GM21825 (cell line): ENCODE measurements around the gene NUDT17.

Experiments
- ATAC-seq: cut with Tn5 transposase; IDR thresholded peaks from one replicate; pipeline ENCODE4 v1.9.1; 2021; ENCODE audit warnings: mild to moderate bottlenecking, moderate library complexity; ENCODE audit not compliant: unreplicated experiment

Gene NUDT17

GRCh38 chr1:145846201-145846612, 777 bp downstream of the NUDT17 start:
- no peak for ATAC-seq

- no peak for ATAC-seq
Measured at GRCh38 chr1:145847827-145848226, 2.4 kb downstream of the NUDT17 start.

GRCh38 chr1:145849356-145850160, 4.1 kb downstream of the NUDT17 start:
- ATAC-seq, result no peak

GRCh38 chr1:145855426-145855948, 10.1 kb downstream of the NUDT17 start:
- no peak for ATAC-seq

- ATAC-seq, result no peak
Measured at GRCh38 chr1:145857170-145857569, 11.7 kb downstream of the NUDT17 start.

GRCh38 chr1:145858238-145858900, 12.9 kb downstream of the NUDT17 start:
- ATAC-seq, result peak; percentile 10

- ATAC-seq, result peak; percentile 87
Measured at GRCh38 chr1:145858901-145859490, 13.6 kb downstream of the NUDT17 start, which contains the start of gene PIAS3. Gene PIAS3 (minus strand): TSS chr1:145859081. CDS start chr1:145858990, 91 bp downstream.

- peak; percentile 69 for ATAC-seq
Measured at GRCh38 chr1:145859491-145860023, 14.1 kb downstream of the NUDT17 start.

- ATAC-seq, result no peak
Measured at GRCh38 chr1:145863282-145864018, 18.0 kb downstream of the NUDT17 start.

GRCh38 chr1:145868232-145868631, 22.8 kb downstream of the NUDT17 start:
- ATAC-seq, result no peak

- no peak for ATAC-seq
Measured at GRCh38 chr1:145871994-145872924, 26.8 kb downstream of the NUDT17 start.

GRCh38 chr1:145874646-145875045, 29.2 kb downstream of the NUDT17 start:
- ATAC-seq, result no peak

GRCh38 chr1:145877923-145878486, 32.6 kb downstream of the NUDT17 start:
- no peak for ATAC-seq

- no peak for ATAC-seq
Measured at GRCh38 chr1:145878724-145879123, 33.3 kb downstream of the NUDT17 start.

GRCh38 chr1:145879775-145880174, 34.3 kb downstream of the NUDT17 start:
- no peak for ATAC-seq

- no peak for ATAC-seq
Measured at GRCh38 chr1:145884675-145885074, 39.2 kb downstream of the NUDT17 start.

- ATAC-seq, result peak; percentile 97
Measured at GRCh38 chr1:145885738-145886287, 40.4 kb downstream of the NUDT17 start, which contains the start of gene ANKRD35. Gene ANKRD35 (minus strand): TSS chr1:145885866. CDS start chr1:145885758, 108 bp downstream.

GRCh38 chr1:145886390-145886789, 41.0 kb downstream of the NUDT17 start:
- no peak for ATAC-seq

GRCh38 chr1:145886816-145887215, 41.4 kb downstream of the NUDT17 start:
- no peak for ATAC-seq
